Brain microvascular endothelial cell (primary cell): ENCODE results near the gene ZBTB4.

Experiments
- DNase-seq: peaks from one replicate; pipeline ENCODE4 v3.0.0-alpha.2; 2020
- H3K27ac ChIP-seq: fragments of 250-450 bp; sonication (Bioruptor Pico); 2 replicates; pipeline ENCODE4 v1.5.1; 2020; ENCODE audit warnings: mild to moderate bottlenecking, moderate library complexity
- H3K27me3 ChIP-seq: fragments of 250-450 bp; sonication (Bioruptor Pico); replicated peaks from 2 replicates; pipeline ENCODE4 v1.5.1; 2020; ENCODE audit warnings: mild to moderate bottlenecking
- H3K36me3 ChIP-seq: fragments of 250-450 bp; sonication (Bioruptor Pico); replicated peaks from 2 replicates; pipeline ENCODE4 v1.5.1; 2020; ENCODE audit warnings: mild to moderate bottlenecking
- H3K4me3 ChIP-seq: 2 replicates; pipeline ENCODE4 v1.5.1; 2011; ENCODE audit warnings: low read depth, mild to moderate bottlenecking, control low read depth, low read length, moderate library complexity
- in situ Hi-C: cut with HindIII; loops from 2 replicates; pipeline ENCODE4 v1.10.0; 2017; ENCODE audit warnings: low sequenced_read_pairs, low pct_ligation_motif_present
- TF ChIP-seq, protein P1 (sequence below): IDR thresholded peaks from 2 replicates; pipeline ENCODE4 v1.5.1; 2011; ENCODE audit warnings: low read depth, mild to moderate bottlenecking, moderate library complexity, low read length, control low read depth, inconsistent platforms; ENCODE audit errors: missing control alignments

The ZBTB4 gene

DNA sequence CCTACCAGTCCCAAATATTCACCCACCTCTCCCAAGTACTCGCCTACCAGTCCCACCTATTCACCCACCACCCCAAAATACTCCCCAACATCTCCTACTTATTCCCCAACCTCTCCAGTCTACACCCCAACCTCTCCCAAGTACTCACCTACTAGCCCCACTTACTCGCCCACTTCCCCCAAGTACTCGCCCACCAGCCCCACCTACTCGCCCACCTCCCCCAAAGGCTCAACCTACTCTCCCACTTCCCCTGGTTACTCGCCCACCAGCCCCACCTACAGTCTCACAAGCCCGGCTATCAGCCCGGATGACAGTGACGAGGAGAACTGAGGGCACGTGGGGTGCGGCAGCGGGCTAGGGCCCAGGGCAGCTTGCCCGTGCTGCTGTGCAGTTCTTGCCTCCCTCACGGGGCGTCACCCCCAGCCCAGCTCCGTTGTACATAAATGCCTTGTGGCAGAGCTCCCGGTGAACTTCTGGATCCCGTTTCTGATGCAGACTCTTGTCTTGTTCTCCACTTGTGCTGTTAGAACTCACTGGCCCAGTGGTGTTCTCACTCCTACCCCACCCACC lies 34.5 kb upstream of the ZBTB4 start:
- Histone ChIP-seq H3K4me3 (no peak overlapping the region), H3K36me3 (peaks cover 60% of the 10 kb centered on the region), H3K27me3 (no peaks in the 10 kb centered on the region), H3K27ac (no peak overlapping the region)
- TF ChIP-seq, protein P1, sequence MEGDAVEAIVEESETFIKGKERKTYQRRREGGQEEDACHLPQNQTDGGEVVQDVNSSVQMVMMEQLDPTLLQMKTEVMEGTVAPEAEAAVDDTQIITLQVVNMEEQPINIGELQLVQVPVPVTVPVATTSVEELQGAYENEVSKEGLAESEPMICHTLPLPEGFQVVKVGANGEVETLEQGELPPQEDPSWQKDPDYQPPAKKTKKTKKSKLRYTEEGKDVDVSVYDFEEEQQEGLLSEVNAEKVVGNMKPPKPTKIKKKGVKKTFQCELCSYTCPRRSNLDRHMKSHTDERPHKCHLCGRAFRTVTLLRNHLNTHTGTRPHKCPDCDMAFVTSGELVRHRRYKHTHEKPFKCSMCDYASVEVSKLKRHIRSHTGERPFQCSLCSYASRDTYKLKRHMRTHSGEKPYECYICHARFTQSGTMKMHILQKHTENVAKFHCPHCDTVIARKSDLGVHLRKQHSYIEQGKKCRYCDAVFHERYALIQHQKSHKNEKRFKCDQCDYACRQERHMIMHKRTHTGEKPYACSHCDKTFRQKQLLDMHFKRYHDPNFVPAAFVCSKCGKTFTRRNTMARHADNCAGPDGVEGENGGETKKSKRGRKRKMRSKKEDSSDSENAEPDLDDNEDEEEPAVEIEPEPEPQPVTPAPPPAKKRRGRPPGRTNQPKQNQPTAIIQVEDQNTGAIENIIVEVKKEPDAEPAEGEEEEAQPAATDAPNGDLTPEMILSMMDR, result no peak
- DNase-seq, result no peak
- in situ Hi-C loops, result no loop called here

DNA sequence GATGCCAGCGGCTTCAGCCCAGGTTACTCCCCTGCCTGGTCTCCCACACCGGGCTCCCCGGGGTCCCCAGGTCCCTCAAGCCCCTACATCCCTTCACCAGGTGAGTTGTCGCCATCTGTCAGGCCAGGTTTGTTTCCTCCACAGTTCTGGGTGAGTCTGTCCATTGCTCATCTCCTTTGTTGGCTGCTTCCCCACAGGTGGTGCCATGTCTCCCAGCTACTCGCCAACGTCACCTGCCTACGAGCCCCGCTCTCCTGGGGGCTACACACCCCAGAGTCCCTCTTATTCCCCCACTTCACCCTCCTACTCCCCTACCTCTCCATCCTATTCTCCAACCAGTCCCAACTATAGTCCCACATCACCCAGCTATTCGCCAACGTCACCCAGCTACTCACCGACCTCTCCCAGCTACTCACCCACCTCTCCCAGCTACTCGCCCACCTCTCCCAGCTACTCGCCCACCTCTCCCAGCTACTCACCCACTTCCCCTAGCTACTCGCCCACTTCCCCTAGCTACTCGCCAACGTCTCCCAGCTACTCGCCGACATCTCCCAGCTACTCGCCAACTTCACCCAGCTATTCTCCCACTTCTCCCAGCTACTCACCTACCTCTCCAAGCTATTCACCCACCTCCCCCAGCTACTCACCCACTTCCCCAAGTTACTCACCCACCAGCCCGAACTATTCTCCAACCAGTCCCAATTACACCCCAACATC lies 33.6 kb upstream of the ZBTB4 start:
- DNase-seq, result no peak
- Histone ChIP-seq H3K27ac (no peak overlapping the region), H3K4me3 (no peak overlapping the region), H3K36me3 (peaks cover 67% of the 10 kb centered on the region), H3K27me3 (no peaks in the 10 kb centered on the region)
- TF ChIP-seq, protein P1, result no peak
- in situ Hi-C loops, result no loop called here

DNA sequence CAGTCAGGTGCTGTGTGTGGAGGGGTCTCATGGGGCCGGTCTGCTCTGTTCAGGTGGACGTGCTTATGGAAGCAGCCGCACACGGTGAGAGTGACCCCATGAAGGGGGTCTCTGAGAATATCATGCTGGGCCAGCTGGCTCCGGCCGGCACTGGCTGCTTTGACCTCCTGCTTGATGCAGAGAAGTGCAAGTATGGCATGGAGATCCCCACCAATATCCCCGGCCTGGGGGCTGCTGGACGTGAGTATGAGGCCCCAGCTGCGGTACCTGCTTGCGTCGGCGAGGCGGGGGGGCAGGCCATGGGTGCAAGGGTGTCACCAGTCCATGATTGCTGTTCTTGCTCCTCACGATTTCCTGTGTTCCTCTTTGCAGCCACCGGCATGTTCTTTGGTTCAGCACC lies 32.7 kb upstream of the ZBTB4 start:
- TF ChIP-seq, protein P1, result no peak
- in situ Hi-C loops, result no loop called here
- no peak overlapping the region for H3K27ac ChIP-seq
- peaks cover 69% of the 10 kb centered on the region for H3K36me3 ChIP-seq
- no peak for DNase-seq
- H3K4me3 ChIP-seq, result no peak overlapping the region
- no peaks in the 10 kb centered on the region for H3K27me3 ChIP-seq

DNA sequence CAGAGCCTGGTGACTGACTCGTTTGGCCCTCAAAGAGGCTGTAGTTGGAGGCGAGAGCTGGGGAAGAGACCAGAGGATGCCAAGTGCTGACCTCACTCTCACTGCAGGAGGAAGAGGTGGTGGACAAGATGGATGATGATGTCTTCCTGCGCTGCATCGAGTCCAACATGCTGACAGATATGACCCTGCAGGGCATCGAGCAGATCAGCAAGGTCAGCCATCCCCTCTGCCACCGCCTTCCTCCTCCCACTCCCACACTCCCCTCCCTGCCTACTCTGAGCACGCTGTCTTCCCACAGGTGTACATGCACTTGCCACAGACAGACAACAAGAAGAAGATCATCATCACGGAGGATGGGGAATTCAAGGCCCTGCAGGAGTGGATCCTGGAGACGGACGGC lies 31.7 kb upstream of the ZBTB4 start:
- Histone ChIP-seq H3K27ac (no peak overlapping the region), H3K36me3 (peaks cover 76% of the 10 kb centered on the region), H3K4me3 (no peak overlapping the region), H3K27me3 (no peaks in the 10 kb centered on the region)
- TF ChIP-seq, protein P1, result no peak
- in situ Hi-C loops, result no loop called here
- no peak for DNase-seq

DNA sequence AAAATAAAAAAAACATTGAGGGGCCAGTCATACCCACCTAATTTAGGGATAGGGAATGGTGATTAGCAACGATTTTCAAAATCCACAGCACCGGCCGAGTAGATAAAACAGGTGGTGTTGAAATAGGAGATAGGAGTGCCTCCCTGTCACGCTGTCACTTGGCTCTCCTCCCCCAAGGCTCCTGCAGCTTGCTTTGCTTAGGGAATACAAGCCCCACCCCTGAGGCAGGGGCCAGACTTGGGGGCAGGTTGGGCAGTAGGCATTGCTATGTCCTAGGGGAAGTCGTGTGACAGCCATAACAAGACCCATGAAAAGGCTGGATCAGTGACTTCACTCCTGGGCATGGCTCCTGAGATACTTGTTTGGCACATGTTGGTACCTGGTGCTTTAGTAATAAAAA lies 30.5 kb upstream of the ZBTB4 start:
- Histone ChIP-seq H3K27me3 (no peaks in the 10 kb centered on the region), H3K36me3 (peaks cover 81% of the 10 kb centered on the region), H3K27ac (no peak overlapping the region), H3K4me3 (no peak overlapping the region)
- no peak for DNase-seq
- TF ChIP-seq, protein P1, result no peak
- in situ Hi-C loops, result no loop called here
